HepG2 (cell line): ENCODE results near the gene ITIH3. TPM values are rescaled to one million over a fixed set of nuclear protein-coding genes. Genes with fewer than 3 reads are reported as not detected.
A peak's percentile ranks its signal among the peaks of the same experiment; 100 is the strongest.

Experiments used
- ATAC-seq: fragments of 200-7000 bp; cut with Tn5 transposase; 3 replicates; pipeline ENCODE4 v1.9.1; 2020; ENCODE audit warnings: mild to moderate bottlenecking, moderate library complexity
- BruUV-seq: library from RNA; stranded (reverse); fragments of 400-500 nt; replicated peaks from 2 replicates; lab custom pipeline; 2021; lab: Mats Ljungman, UMichigan
- CTCF ChIA-PET: fragments of 300-600 bp; formaldehyde crosslinking; extraction: SDS; loops from one replicate; lab custom pipeline; 2021; ENCODE audit warnings: low total read pairs, inconsistent platforms, low intra/inter-chr PET ratio; lab: Yijun Ruan, JAX
- POLR2A ChIA-PET: fragments of 350-600 bp; sonication (Branson Sonifier 250); formaldehyde crosslinking; loops from one replicate; lab custom pipeline; 2020; ENCODE audit warnings: antibody characterized with exemption, inconsistent platforms; lab: Yijun Ruan, JAX
- DNase-seq: peaks from one replicate; pipeline ENCODE4 v3.0.0-alpha.2; 2015; ENCODE audit warnings: low spot score
- FAIRE-seq: peaks from 3 replicates; lab custom pipeline; 2011; peaks lifted over from hg19 to GRCh38; lab: Jason Lieb, UNC
- H2AFZ ChIP-seq: one replicate; pipeline ENCODE4 v1.6.1; 2011; ENCODE audit warnings: low read length, inconsistent platforms
- H3K27ac ChIP-seq: fragments of 300-600 bp; 3 replicates; pipeline ENCODE4 v1.8.0; 2011; ENCODE audit warnings: mixed run types, mild to moderate bottlenecking, mixed read lengths, low read length, inconsistent platforms; ENCODE audit not compliant: insufficient read depth; ENCODE audit errors: extremely low read length
- H3K27me3 ChIP-seq, 2 experiments: fragments of 200-600 bp in 1 of 2; 2 replicates in 1 of 2; 3 replicates in 1 of 2; pipeline versions ENCODE4 v1.6.0 to v1.8.0; 2011; ENCODE audit warnings: low read length in 2 of 2, mild to moderate bottlenecking in 2 of 2, moderate library complexity in 2 of 2, inconsistent platforms in 1 of 2; ENCODE audit not compliant: insufficient read depth in 2 of 2, control insufficient read depth in 1 of 2
- H3K36me3 ChIP-seq, 2 experiments: fragments of 200-600 bp in 1 of 2; replicated peaks in 1 of 2; 2 replicates in 1 of 2; 3 replicates in 1 of 2; pipeline versions ENCODE4 v1.5.1 to v1.8.0; 2011; ENCODE audit warnings: low read length in 2 of 2, inconsistent platforms in 1 of 2; ENCODE audit not compliant: insufficient read depth in 2 of 2, control insufficient read depth in 1 of 2
- H3K4me1 ChIP-seq: 2 replicates; pipeline ENCODE4 v1.5.1; 2012; ENCODE audit warnings: low read length, inconsistent platforms; ENCODE audit not compliant: insufficient read depth
- H3K4me2 ChIP-seq: 2 replicates; pipeline ENCODE4 v1.6.0; 2011; ENCODE audit warnings: low read depth, low read length, inconsistent platforms
- H3K4me3 ChIP-seq, 3 experiments: fragments of 200-600 bp in 1 of 3; sonication (generic), shearing (Covaris generic) in 1 of 3; replicated peaks in 1 of 3; 2 replicates each; pipeline ENCODE4 v1.5.1; 2011 to 2016; ENCODE audit warnings: low read length in 3 of 3, inconsistent platforms in 2 of 3, low read depth in 2 of 3, mild to moderate bottlenecking in 2 of 3, control low read depth in 1 of 3, mixed read lengths in 1 of 3; ENCODE audit not compliant: insufficient read depth in 1 of 3
- H3K79me2 ChIP-seq: one replicate; pipeline ENCODE4 v1.6.1; 2011; ENCODE audit warnings: low read length, inconsistent platforms; ENCODE audit not compliant: insufficient read depth
- H3K9ac ChIP-seq: 2 replicates; pipeline ENCODE4 v1.6.0; 2011; ENCODE audit warnings: mild to moderate bottlenecking, low read depth, low read length, inconsistent platforms; ENCODE audit not compliant: insufficient read depth
- H3K9me3 ChIP-seq: 2 replicates; pipeline ENCODE4 v1.5.1; 2012; ENCODE audit warnings: mild to moderate bottlenecking, low read length
- H4K20me1 ChIP-seq: 2 replicates; pipeline ENCODE4 v1.6.0; 2011; ENCODE audit warnings: inconsistent platforms, mild to moderate bottlenecking, low read length, moderate library complexity; ENCODE audit not compliant: insufficient read depth
- BRCA1 ChIP-seq: sonication (generic); formaldehyde crosslinking; IDR thresholded peaks from 2 replicates; pipeline ENCODE4 v1.4.0; 2020; ENCODE audit warnings: missing genetic modification reagents
- FOXK1 ChIP-seq: sonication (generic); formaldehyde crosslinking; IDR thresholded peaks from 2 replicates; pipeline ENCODE4 v1.4.0; 2020; ENCODE audit warnings: low read depth, missing genetic modification reagents, borderline replicate concordance
- KIAA2018 ChIP-seq: sonication (generic); formaldehyde crosslinking; IDR thresholded peaks from 2 replicates; pipeline ENCODE4 v1.5.0; 2020; ENCODE audit warnings: mild to moderate bottlenecking, missing genetic modification reagents, borderline replicate concordance
- NFRKB ChIP-seq: fragments of 450-650 bp; IDR thresholded peaks from 2 replicates; pipeline ENCODE4 v1.6.1; 2017
- SALL1 ChIP-seq: sonication (generic); formaldehyde crosslinking; IDR thresholded peaks from 2 replicates; pipeline ENCODE4 v1.8.0; 2022; ENCODE audit warnings: mild to moderate bottlenecking, missing genetic modification reagents
- SATB2 ChIP-seq: sonication (generic); formaldehyde crosslinking; IDR thresholded peaks from 2 replicates; pipeline ENCODE4 v1.5.0; 2020; ENCODE audit warnings: missing genetic modification reagents
- SMC3 ChIP-seq: IDR thresholded peaks from 2 replicates; pipeline ENCODE4 v1.6.1; 2011; ENCODE audit warnings: low read length, improper control_type of control experiment
- SOX13 ChIP-seq, 3 experiments: fragments of 450-650 bp in 1 of 3; sonication (generic) in 1 of 3; formaldehyde crosslinking in 1 of 3; IDR thresholded peaks in 2 of 3; conservative IDR thresholded peaks in 1 of 3; 2 replicates each; pipeline versions ENCODE4 v1.5.0 to v1.6.1; 2016 to 2020; ENCODE audit warnings: antibody characterized with exemption in 1 of 3, mild to moderate bottlenecking in 1 of 3, missing compliant biosample characterization in 1 of 3, missing genetic modification reagents in 1 of 3, moderate library complexity in 1 of 3
- ZNF225 ChIP-seq: sonication (generic); formaldehyde crosslinking; IDR thresholded peaks from 2 replicates; pipeline ENCODE4 v1.4.0; 2020; ENCODE audit warnings: mild to moderate bottlenecking, missing genetic modification reagents
- ZNF616 ChIP-seq: sonication (generic); formaldehyde crosslinking; IDR thresholded peaks from 2 replicates; pipeline ENCODE4 v1.5.0; 2020; ENCODE audit warnings: low read depth, mild to moderate bottlenecking, missing genetic modification reagents
- ZNF703 ChIP-seq: sonication (generic); formaldehyde crosslinking; IDR thresholded peaks from 2 replicates; pipeline ENCODE4 v1.5.1; 2020; ENCODE audit warnings: missing genetic modification reagents, mild to moderate bottlenecking, moderate library complexity, borderline replicate concordance
- WGBS: methylation state at CpG from one replicate; pipeline ENCODE4 v1.1.6; 2017; ENCODE audit warnings: low lambda C conversion rate; 5-methylcytosine and 5-hydroxymethylcytosine counted together
- in situ Hi-C: cut with HindIII; loops from 2 replicates; pipeline ENCODE4 v1.10.0; 2017; ENCODE audit warnings: low pct_unique_long_range_greater_than_20kb; ENCODE audit not compliant: extremely low pct_ligation_motif_present
- intact Hi-C: fragments of 100-400 bp; cut with micrococcal nuclease; formaldehyde crosslinking; loops from one replicate; pipeline ENCODE4 v1.10.0; 2022; ENCODE audit not compliant: unreplicated experiment
- polyA plus RNA-seq, 8 experiments: library from polyadenylated mRNA; depleted of rRNA in 3 of 8; stranded (reverse) in 7 of 8; unstranded in 1 of 8; fragments of >200 nt; fragmentation: Illumina TruSeq in 4 of 8; extraction: Trizol in 4 of 8; gene quantifications; 2 replicates each; pipeline versions ENCODE4 v1.2.1 to v1.2.3, GENCODE V29; 2011 to 2016; ENCODE audit warnings: low read depth in 4 of 8, missing spikeins in 1 of 8, mixed read lengths in 1 of 8; ENCODE audit not compliant: insufficient read depth in 1 of 8
- total RNA-seq, 5 experiments: library from RNA; depleted of rRNA; stranded (reverse); fragments of >200 nt; fragmentation: Illumina TruSeq; extraction: Trizol; gene quantifications; 2 replicates each; pipeline ENCODE4 v1.2.3, GENCODE V29; 2016; ENCODE audit warnings: low read depth in 1 of 5
- TF ChIP-seq, protein P1 (sequence below): sonication (generic); formaldehyde crosslinking; IDR thresholded peaks from 2 replicates; pipeline ENCODE4 v1.5.0; 2020; ENCODE audit warnings: missing genetic modification reagents

Gene ITIH3
- total and polyA plus RNA-seq, 2 of the 13 experiments (the other 11 are each of a cell fraction or from before 2014, with no cell fraction given) = 105 to 632 TPM

DNA sequence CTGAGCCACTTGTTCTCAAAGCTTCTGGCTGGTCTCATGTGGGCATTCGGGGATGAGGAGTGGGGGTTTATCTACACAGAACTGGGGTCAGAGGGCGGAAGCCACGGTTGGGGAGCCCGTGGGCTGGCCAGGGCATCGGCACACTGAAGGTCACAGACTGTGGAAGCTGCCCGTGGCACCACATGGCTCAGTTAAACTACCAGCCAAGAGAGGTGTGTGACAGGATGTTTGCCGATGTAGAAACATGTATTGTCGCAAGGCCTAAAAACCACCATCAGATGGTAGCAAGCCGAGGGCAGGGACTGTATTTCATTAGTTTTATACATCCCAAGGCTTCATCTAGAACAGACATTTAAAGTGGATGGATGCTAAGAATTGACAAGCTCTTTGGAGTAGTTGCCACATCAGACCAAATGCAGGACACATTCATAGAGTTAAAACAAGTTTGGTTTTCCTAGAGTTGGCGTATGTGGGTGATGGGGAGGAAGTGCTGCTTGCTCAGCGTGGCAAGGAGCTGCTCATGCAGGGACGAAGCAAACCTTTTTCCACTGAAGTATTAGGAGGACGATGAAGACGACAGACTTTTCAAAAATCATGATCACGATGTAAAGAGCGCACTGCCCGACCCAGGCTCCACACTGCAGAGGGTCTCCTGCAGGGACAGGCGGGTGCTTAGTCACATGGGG, 49.8 kb downstream of the ITIH3 start (continued):
- no peak for TF ChIP-seq KIAA2018 (CRISPR knock-in tag)
- no peak for TF ChIP-seq ZNF616

DNA sequence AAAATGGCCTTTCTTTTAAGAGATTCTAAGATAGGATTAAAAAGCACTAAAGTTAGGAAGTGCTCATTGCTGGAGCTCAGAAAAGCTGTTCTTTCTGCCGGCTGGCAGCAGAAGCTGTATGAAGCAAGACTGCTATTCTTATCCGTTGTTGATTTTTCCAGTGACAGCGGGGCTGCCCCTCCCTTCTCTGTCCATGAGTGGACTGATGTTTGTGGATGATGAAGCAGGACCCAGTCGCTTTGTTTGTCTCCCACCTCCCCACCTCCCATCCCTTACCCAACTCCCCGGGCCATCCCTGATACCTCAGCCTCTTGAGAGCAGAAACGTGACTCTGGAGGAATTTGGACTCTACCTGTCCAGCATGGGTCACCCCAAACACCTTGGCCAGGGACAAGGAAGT, 50.6 kb downstream of the ITIH3 start:
- no TSS peak for BruUV-seq
- ChIA-PET CTCF (interaction anchor here (1.2 kb wide), 1 partner anchor 211 kb away, joined by 4 read pairs; no protein-coding TSS in a partner anchor), POLR2A (interaction anchor here (0.8 to 1.3 kb wide), 4 partner anchors 10 to 52 kb away, joined by 3 to 4 read pairs (median 4); partner anchors contain the start of genes MUSTN1 and STIMATE)
- no peak overlapping the region for H3K4me3 ChIP-seq
- ATAC-seq (peak; percentile 85), FAIRE-seq (peak; percentile 91), DNase-seq (peak; percentile 83)
- 2% methylated on average over 6 of the region's 6 CpGs for WGBS
- H3K27ac ChIP-seq = no peak overlapping the region
- H3K79me2 ChIP-seq = no peaks in the 10 kb centered on the region
- in situ Hi-C loops (no loop called here), intact Hi-C loops (loop anchor here (2.0 kb wide), 1 partner anchor 16 kb away; no protein-coding TSS in a partner anchor)
- H2AFZ ChIP-seq = no peak overlapping the region
- H4K20me1 ChIP-seq = no peaks in the 10 kb centered on the region
- H3K36me3 ChIP-seq = peaks cover 1 to 4% of the 10 kb centered on the region in 2 experiments; a peak in 2 of 5 replicates
- no peak overlapping the region for H3K9ac ChIP-seq
- H3K9me3 ChIP-seq = no peaks in the 10 kb centered on the region
- no peak overlapping the region; the same call in 1 of the 2 replicates for H3K4me2 ChIP-seq
- H3K4me1 ChIP-seq = peaks cover 26% of the 10 kb centered on the region
- H3K27me3 ChIP-seq = no peaks in the 10 kb centered on the region
- TF ChIP-seq, protein P1, sequence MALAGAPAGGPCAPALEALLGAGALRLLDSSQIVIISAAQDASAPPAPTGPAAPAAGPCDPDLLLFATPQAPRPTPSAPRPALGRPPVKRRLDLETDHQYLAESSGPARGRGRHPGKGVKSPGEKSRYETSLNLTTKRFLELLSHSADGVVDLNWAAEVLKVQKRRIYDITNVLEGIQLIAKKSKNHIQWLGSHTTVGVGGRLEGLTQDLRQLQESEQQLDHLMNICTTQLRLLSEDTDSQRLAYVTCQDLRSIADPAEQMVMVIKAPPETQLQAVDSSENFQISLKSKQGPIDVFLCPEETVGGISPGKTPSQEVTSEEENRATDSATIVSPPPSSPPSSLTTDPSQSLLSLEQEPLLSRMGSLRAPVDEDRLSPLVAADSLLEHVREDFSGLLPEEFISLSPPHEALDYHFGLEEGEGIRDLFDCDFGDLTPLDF (CRISPR knock-in tag) = no peak
- peak; percentile 44; the same call in 1 of the 2 replicates for TF ChIP-seq FOXK1 (CRISPR knock-in tag)
- TF ChIP-seq SALL1 = peak; percentile 44; the same call in 1 of the 2 replicates
- no peak for TF ChIP-seq SMC3
- TF ChIP-seq SATB2 (CRISPR knock-in tag) = no peak
- no peak for TF ChIP-seq ZNF703 (CRISPR knock-in tag)
- no peak for TF ChIP-seq NFRKB
- TF ChIP-seq SOX13 (IDR thresholded peaks at IDR 0.05) = 0 out of 2 replicates have a peak, but pooled peaks have one; percentile 39
- TF ChIP-seq SOX13 (CRISPR knock-in tag; conservative IDR thresholded peaks at IDR 0.05 in 1 of 2, IDR thresholded peaks at IDR 0.05 in 1 of 2) = peak in 1 of 2 experiments; percentile 91; a peak in 2 of 4 replicates
- TF ChIP-seq BRCA1 (CRISPR knock-in tag) = no peak
- no peak for TF ChIP-seq ZNF225 (CRISPR knock-in tag)
